ENCODE measurements around the gene LSM12. TPM values are rescaled to one million over a fixed set of nuclear protein-coding genes. Genes with fewer than 3 reads are reported as not detected.
A peak's percentile ranks its signal among the peaks of the same experiment; 100 is the strongest.

The LSM12 gene
- total RNA-seq, 4 donors from 2014 or later = 37.8 to 59.2 (median 46.0) TPM

DNA sequence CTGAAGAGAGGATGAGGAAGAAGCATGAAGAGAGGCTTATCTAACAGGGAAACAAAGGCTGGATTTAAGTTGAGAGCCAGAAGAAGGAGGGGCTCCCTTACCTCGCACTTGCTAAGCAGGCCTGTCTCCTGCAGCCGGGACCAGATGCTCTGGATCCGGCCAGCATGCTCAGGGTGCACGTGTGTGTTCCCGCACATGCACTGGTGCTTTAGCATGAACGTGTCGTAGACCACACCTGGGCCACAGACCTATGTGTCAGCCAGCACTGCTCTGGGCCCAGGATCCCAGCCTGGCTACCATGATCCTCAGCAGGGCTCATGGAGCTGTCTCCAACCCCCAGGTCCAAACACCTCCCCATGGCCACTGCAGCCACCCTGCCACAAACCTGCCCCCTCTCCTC, 18.4 kb upstream of the LSM12 start:
- H3K4me1 ChIP-seq = peaks cover 5 to 24% (median 18%) of the 10 kb centered on the region in 4 donors
- H3K27me3 ChIP-seq = no peaks in the 10 kb centered on the region
- H3K9me3 ChIP-seq = no peaks in the 10 kb centered on the region
- TF ChIP-seq CTCF (IDR thresholded peaks at IDR 0.05) (no peak), EP300 (IDR thresholded peaks at IDR 0.05) (no peak), POLR2A (IDR thresholded peaks at IDR 0.05; ENCODE audit: low read depth) (no peak)
- 78% methylated on average over 7 of the region's 7 CpGs for WGBS
- peaks cover 41 to 98% (median 89%) of the 10 kb centered on the region in 4 donors for H3K36me3 ChIP-seq
- no peak for DNase-seq (ENCODE audit: extremely low spot score)
- intact Hi-C loops (cut with DNase I) = no loop called here
- no peak overlapping the region for H3K4me3 ChIP-seq
- no peak overlapping the region for H3K27ac ChIP-seq (replicated peaks in 1 of 4)

- H3K36me3 ChIP-seq = peaks cover 38 to 100% (median 91%) of the 10 kb centered on the region in 4 donors
- H3K27me3 ChIP-seq = no peaks in the 10 kb centered on the region
- peaks cover 5 to 24% (median 18%) of the 10 kb centered on the region in 4 donors for H3K4me1 ChIP-seq
- WGBS = 76% methylated on average over 8 of the region's 10 CpGs
- intact Hi-C loops (cut with DNase I) = no loop called here
- no peak for DNase-seq (ENCODE audit: extremely low spot score)
- no peak overlapping the region for H3K4me3 ChIP-seq
- no peaks in the 10 kb centered on the region for H3K9me3 ChIP-seq
- H3K27ac ChIP-seq (replicated peaks in 1 of 4) = no peak overlapping the region
- TF ChIP-seq CTCF (IDR thresholded peaks at IDR 0.05) = peak in 2 of 3 experiments; percentile 11 to 24
- TF ChIP-seq POLR2AphosphoS5 (IDR thresholded peaks at IDR 0.05) = no peak
These were observed 17.7 kb upstream of the LSM12 start for GRCh38 chr17:44084131-44084538.

- intact Hi-C loops (cut with DNase I) = no loop called here
- peaks cover 5 to 24% (median 18%) of the 10 kb centered on the region in 4 donors for H3K4me1 ChIP-seq
- H3K36me3 ChIP-seq = peaks cover 40 to 100% (median 91%) of the 10 kb centered on the region in 4 donors
- WGBS = 80% methylated on average over 11 of the region's 12 CpGs
- no peaks in the 10 kb centered on the region for H3K27me3 ChIP-seq
- H3K4me3 ChIP-seq = no peak overlapping the region
- no peak for DNase-seq (ENCODE audit: extremely low spot score)
- TF ChIP-seq POLR2A (IDR thresholded peaks at IDR 0.05; ENCODE audit: low read depth) = no peak
- no peak for TF ChIP-seq POLR2AphosphoS5 (IDR thresholded peaks at IDR 0.05)
- TF ChIP-seq CTCF (IDR thresholded peaks at IDR 0.05) = no peak
- no peak for TF ChIP-seq EP300 (IDR thresholded peaks at IDR 0.05)
- no peak overlapping the region for H3K27ac ChIP-seq (replicated peaks in 1 of 4)
- no peaks in the 10 kb centered on the region for H3K9me3 ChIP-seq
These were observed 16.9 kb upstream of the LSM12 start for GRCh38 chr17:44083250-44083849.

DNA sequence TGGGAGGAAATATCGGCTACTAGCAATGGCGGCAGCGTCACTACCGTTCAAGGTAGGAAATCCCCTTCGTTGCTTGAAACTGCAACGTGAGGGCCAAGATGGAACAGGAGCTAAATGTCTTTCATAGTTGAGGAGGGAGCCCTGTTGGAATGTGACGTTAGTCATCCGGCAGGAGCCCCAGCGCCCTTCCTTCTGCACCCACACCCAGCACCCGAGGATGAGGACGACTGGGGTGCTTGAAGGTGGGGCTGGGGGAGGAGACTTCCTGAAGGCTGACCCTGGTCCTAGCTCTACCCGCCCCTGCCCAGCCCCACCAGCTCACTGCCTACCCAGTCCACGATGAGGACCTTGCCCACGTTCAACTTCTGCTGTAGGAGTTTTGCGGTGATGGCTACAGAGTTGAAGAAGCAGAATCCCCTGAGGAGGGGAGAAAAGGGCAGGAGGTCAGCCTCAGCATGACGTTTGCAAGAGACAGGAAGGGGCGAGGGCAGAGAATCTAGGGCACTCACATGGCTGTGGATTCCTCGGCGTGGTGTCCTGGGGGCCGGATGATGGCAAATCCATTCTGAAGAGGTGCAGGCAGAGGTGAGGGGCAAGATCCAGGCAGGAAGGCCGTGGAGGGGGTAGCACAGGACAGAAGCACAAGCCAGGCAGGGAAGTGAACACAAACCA, 15.9 kb upstream of the LSM12 start:
- no peak for TF ChIP-seq EP300 (IDR thresholded peaks at IDR 0.05)
- TF ChIP-seq POLR2A (IDR thresholded peaks at IDR 0.05; ENCODE audit: low read depth) = no peak
- TF ChIP-seq CTCF (IDR thresholded peaks at IDR 0.05) = no peak
- TF ChIP-seq POLR2AphosphoS5 (IDR thresholded peaks at IDR 0.05) = no peak
- intact Hi-C loops (cut with DNase I) = no loop called here

More for the DNA sequence above, 15.9 kb upstream of the LSM12 start:
- Histone ChIP-seq H3K27ac (replicated peaks in 1 of 4) (peak overlapping the region in 1 of 4 donors; percentile 14), H3K36me3 (peaks cover 44 to 100% (median 91%) of the 10 kb centered on the region in 4 donors), H3K27me3 (no peaks in the 10 kb centered on the region), H3K9me3 (no peaks in the 10 kb centered on the region), H3K4me1 (peaks cover 5 to 25% (median 13%) of the 10 kb centered on the region in 4 donors), H3K4me3 (no peak overlapping the region)
- 82% methylated on average over 18 of the region's 21 CpGs for WGBS
- DNase-seq (ENCODE audit: extremely low spot score) = no peak
